DMS153 treated with DMSO at 0.1 percent for 48 hours (cell line): ENCODE measurements around the gene SCNN1G.

Source experiments
- DNase-seq: peaks from one replicate; lab custom pipeline; 2025; ENCODE audit not compliant: unreplicated experiment; lab: John Stamatoyannopoulos, UW

SCNN1G gene

DNA sequence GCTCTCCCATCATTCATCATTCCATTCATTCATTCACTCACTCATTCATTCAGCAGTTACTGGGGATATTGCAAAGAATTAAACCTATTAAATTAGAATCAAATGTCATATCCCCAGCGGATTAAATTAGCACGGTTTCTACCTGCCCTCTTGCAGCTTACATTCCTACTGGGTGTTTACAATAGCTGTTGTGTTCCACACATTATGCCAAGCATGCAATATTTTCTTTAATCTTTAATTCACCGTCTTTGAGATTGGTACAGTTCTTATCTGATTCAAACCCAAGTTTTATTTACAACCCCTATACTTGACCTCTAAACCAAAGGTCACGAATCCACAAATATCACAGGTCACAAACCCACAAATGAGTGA lies 32.6 kb upstream of the SCNN1G start:
- no peak for DNase-seq

DNA sequence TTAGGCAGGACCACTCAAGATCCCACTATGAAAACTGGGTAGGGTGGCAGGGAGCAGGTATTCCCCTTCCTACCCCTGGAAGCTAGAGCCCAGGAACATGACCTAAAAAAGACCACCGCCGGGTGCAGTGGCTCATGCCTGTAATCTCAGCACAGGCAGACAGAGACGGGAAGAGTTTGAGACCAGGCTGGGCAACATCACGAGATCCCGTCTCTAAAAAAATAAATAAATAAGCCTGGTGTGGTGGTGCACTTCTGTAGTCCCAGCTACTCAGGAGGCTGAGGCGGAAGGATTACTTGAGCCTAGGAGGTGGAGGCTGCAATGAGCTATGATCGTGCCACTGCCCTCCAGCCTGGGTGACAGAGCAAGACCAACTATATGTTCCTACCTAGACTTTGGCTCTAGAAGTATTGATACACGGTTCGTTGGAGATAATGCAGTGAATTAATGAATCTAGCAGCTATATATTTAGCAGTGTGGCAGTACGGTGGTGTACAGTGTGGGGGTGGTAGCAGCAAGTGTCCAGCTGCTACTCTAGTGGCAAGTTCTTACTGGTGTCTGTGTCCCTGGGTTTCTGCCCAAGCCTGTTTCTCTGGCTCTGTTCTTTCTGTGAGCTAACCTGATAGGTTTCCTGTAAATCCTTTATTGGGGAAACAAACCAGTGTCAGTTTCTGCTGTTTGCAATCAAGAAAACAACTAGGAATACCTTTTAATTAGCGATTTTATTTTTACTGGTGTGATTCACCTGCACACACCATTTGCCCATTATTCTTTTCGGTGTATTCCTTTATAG lies 30.0 kb upstream of the SCNN1G start:
- DNase-seq = no peak

DNA sequence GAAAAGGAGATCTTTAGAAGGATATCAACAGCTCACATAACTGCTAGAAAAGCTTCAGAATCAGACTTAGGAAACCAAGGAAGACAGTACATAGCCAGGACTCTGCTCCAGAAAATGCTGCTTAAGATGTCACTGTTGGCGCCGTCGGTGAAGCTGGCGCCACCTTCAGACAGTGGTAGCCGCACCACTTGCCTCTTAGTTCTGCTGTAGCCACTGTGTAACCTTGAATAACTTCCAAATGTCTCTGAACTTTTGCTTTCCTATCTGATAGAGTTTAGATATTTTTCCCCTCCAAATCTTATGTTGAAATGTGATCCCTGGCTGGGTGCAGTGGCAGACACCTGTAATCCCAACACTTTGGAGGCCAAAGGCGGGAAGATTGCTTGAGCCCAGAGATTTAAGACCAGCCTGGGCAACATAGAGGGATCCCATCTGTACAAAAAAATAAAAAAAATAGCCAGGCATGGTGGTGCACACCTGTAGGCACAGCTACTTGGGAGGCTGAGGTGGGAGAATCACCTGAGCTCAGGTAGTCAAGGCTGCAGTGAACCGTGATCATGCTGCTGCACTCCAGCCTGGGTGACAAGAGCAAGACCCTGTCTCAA lies 27.0 kb upstream of the SCNN1G start:
- no peak for DNase-seq

DNA sequence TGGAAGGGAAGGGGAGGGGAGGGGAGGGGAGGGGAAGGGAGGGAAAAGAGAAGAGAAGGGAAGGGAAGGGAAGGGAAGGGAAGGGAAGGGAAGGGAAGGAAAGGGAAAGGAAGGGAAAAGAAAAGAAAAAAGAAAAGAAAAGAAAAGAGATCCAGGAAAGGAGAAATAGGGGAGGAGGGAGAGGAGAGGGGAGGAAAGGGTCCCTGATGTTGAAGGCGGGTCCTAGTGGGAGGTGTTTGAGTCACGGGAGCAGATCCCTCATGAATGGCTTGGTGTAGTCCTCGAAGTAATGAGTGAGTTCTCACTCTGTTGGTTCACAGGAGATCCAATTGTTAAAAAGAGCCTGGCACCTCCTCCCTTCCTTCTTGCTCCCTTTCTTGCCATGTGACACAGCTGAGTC lies 26.4 kb upstream of the SCNN1G start:
- DNase-seq = no peak

DNA sequence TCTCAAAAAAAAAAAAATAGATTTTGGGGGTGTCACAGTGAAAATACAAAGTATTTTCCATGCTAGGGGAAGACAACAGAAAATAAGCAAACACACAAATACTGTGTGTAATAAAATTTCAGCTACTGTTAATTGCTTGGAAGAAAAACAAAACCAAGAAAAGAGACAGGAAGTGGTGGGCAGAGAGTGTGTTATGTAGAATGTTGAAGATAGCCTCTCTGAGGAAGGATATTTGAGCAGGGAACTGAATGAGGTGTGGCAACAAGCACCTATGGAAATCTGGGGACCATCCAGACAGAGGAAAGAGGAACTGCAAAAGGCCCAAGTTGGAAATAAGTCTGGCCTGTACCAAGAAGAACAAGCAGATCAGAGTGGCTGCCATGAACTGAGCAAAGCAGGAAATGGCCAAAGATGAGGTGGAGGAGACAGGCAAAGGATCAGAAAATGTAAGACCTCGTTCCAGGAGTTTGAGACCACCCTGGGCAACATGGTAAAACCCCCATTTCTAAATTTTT lies 25.5 kb upstream of the SCNN1G start:
- no peak for DNase-seq

DNA sequence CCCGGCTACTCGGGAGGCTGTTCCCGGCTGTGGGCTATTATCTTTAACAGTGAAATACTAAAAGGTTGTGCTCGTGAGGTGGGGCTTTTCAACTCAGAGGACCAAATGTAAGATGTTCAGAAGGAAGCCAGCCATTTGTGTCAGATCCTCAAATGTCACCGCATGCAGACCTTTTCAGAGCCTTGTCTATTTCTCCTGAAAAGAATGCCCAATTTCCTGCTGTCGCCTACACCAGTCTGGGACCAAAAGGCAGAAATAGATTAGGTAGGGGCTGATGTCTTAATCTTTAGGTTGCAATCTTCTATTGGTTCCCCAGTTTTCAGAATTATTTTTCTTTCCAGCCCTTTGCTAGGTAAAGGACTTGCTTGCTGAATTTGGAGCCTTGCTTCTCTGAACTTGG lies 24.4 kb upstream of the SCNN1G start:
- no peak for DNase-seq

DNA sequence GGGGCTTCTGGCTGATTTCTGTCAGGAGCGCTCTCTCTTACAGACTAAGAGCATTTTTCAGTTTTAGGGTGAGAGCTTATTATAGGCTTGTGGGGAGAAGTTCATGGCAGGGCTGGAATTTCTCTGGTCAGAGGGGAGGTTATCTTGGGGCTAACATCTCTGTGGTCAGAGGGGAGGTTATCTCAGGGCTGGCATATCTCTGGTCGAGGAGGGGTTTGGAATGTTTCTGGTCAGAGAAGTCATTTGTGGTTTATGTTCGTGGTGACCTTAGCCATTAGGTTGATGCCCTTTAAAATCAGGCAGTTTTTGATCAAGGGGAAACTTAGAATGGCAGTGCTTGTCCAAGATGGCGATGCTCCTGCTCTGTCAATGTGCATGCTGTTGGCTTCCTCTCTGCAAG lies 22.5 kb upstream of the SCNN1G start:
- no peak for DNase-seq

DNA sequence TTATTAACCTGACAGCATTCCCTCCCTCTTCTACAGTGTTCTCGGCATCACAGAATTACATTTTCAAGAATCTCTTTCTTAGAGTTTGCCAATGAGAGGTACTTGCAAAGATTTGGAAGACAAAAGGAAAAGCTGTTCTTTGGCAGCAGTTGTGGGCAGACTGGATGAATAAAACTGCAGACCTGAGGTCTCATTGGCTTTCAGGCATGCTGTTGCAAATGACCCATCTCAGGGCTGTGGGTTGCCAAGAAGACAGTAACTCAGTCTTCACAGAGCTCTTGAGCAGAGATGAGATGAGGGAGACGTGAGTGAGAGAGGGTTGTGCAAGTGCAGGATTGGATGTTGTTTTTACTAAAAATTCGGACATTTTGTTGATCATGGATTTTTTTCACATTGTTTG lies 22.0 kb upstream of the SCNN1G start:
- DNase-seq = no peak

DNA sequence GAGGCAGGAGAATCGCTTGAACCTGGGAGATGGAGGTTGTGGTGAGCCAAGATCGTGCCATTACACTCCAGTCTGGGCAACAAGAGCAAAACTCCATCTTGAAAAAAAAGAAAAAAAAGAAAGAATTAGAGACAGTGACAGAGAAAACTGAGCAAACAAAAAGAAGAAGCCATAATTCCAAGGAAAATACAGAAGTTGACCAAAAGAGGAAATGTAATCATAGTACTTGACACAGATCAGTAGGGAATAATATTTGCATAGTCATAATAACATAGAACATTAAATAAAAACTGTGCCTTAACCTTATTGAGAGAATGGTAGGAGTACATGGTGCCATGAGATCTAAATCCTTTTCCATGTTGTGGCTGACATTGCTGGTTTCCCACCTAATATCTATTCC lies 18.6 kb upstream of the SCNN1G start:
- DNase-seq = no peak

DNA sequence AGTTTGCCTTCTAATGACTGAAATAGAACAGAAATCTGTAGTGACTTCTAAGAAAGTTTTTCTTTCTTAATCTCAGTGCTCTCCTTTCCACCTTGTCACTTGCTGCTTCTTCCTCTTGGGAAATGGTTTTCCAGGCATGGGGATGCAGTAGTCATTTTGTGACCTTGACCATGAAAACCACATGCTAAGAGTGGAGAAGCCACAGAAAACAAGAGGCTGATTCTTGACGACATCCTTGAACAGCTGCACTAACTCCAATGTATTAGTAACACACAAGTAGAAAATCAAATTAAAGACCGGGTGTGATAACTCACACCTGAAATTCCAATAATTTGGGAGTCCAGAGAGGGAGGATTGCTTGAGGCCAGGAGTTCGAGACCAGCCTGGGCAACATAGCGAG lies 17.8 kb upstream of the SCNN1G start:
- DNase-seq = no peak

DNA sequence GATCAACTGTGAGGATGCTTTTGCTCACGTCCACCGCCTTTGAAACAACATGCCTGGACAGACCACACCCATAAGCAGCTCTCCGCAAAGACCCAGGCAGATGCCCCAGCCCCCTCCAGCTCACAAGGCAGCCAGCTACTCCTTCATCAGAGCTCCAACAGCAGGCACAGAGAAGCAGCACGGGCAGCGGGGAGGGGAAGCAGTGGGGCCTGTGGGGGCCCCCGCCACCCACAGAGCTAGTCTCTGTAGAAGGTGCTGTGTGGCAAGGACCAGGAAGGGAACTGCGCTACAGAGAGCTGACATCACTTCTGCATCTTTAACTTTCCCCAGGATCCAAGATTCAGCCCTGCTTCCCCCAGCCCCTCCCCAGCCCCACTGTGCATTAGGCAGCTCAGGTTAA lies 10.0 kb upstream of the SCNN1G start:
- DNase-seq = no peak

DNA sequence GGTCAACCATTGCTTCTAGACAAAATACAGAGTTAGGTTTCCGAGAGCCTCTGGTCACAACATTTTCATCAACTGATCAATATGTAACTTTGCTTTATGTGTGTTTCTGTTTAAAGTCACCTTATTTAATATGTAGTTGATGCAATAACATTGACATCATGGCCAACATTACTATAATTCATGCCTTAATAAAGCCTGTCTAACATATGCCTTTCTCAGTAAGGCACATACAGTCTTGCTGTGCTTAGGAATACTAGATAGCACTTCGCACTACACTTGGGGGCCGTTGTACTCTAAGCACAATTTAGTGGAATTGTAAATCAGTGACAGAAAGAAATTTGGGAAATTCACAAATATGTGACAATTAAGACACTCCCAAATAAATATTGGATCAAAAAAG lies 9.6 kb upstream of the SCNN1G start:
- DNase-seq = no peak

DNA sequence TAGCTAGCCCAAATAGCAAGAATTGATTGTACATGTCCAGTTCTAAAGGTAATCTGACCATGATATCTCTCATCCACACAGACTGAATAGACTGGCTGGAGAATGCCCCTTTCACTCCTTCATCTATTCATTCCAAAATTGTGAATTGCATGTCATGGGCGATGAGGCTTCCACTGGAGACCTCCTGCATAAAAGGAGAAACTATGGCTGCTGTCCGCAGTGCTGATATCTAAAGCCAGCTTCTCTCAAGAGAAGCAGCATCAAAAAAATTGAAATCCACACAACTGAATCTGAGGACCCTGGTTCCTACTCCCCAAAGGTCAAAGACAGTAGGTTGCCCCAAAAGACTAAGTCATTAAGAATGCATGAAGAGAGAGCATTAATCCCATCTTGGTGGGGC lies 7.9 kb upstream of the SCNN1G start:
- no peak for DNase-seq

DNA sequence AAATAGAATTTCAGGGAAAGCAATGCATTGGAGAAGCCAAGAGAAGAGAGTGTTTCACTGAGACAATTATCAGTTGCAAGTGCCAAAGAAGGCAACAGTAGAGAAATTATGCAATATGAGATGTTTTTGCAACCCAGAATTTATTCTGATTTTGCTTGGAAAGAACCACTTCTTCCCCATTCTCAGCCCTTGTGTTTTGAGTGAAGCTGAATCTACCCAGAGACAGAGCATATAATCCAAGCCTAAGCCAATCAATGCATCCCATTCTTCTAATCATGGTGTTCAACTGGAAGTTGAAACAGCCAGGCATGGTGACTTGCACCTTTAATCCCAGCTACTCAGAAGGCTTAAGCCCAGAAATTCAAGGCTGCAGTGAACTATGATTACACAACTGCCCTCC lies 6.9 kb upstream of the SCNN1G start:
- DNase-seq = no peak

DNA sequence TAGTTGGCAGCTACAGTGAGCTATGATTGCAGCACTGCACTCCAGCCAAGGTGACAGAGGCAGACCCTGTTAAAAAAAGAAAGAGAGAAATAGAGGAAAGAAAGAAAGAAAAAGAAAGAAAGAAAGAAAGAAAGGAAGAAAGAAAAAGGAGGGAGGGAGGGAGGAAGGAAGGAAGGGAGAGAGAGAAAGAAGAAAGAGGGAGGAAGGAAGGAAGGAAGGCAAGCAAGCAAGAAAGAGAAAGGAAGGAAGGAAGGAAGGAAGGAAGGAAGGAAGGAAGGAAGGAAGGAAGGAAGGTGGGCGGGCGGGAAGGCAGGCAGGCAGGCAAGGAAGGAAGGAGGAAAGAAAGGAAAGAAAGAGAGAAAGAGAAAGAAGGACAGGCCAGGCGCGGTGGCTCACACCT lies 1.0 kb upstream of the SCNN1G start:
- DNase-seq = no peak

DNA sequence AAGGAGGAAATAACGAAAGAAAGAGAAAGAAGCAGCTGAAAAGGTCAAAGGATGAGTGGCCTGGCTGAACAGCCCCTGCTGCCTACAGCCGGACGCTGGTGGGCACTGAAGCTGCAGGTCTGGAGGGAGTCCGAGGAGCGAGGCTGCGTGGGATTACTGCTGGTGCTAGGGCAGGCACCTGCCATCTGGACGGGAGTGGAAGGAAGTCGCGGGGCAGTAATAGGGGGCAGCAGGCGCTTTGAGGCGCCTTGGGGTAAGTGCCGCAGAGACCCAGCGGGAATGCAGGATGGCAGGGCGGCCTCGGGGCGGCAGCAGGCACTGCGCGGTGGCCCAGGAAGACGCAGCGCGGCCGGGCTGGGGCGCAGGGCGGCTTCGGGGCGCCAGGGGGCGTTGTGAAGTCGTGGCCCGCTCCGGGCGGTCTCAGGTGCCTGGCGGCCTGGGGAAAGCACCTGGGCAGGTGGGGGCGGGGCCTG lies 303 bp upstream of the SCNN1G start:
- peak; percentile 90 for DNase-seq

DNA sequence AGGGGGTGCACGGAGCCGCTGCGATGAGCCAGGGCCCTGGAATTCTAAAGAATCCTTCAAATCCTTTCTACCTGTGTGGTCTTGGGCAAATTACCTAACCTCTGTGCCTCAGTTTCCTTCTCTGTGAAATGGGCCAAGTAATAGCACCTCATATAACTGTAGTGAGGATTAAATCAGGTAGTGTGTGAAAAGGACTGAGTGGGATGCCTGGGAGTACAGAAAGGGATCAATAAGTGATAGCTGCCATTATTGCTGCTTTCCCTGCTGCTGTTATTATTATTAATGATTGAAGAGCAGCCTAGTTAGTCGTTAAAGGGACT lies 958 bp downstream of the SCNN1G start:
- DNase-seq = no peak

DNA sequence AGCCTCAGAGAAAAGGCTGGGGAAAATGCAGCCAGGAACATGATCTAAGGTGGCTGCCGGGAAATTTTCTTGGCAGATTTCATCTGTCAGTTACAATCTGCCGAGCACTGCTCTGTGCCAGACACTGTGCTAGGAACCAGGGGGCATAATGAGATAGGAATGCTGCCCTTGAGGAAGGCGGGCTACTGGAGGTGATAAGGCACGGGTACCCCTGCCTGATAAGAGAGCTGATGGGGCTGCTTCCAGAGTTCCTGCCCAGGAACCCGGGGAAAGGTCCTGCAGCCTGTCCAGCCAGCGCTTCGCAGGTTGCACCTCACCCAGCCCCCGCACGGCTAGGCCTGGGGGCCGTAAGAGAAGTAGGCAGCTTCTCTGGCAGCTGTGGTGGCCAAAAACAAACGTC lies 3.1 kb downstream of the SCNN1G start:
- DNase-seq = no peak

DNA sequence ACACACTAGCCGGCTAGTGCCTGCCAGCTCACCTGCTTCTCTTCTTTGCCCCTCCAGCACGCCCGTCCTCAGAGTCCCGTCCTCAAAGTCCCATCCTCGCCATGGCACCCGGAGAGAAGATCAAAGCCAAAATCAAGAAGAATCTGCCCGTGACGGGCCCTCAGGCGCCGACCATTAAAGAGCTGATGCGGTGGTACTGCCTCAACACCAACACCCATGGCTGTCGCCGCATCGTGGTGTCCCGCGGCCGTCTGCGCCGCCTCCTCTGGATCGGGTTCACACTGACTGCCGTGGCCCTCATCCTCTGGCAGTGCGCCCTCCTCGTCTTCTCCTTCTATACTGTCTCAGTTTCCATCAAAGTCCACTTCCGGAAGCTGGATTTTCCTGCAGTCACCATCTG lies 3.6 kb downstream of the SCNN1G start:
- DNase-seq = no peak

DNA sequence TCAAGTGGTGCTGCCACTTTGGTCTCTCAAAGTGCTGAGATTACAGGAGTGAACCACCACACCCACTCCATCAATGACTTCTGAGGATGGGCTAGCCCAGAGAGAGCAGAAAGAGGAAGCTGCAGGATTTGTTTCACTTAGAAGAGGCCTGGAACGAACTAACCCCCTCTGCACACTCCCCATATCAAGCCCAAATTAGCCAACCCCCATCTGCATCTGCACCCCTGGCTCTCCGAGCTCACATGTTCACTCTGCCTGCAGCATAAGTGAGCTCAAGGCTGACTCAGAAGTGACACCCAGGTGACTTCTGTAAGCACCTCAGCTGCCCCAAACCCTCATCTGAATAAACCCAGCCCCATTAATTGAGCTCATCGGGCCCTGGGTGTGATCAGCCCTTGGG lies 4.8 kb downstream of the SCNN1G start:
- no peak for DNase-seq

DNA sequence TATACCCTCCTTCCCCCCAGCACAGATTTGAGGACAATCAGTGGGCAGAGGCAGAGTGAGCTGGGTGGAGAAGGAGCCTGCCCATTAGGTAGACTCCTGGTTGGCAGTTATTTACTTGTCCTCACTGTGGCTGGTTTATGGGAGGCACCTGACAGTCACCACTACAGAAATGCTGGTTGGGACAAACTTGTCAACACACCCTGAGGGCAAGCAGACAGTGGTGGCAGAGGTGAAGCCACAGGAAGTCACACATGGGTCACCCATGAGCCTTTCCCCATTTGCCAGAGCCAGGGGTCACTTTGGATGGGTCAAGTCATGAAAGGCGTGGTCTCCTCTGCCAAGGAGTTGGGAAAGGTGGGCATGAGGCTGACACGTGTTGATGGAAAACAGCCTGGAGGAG lies 6.4 kb downstream of the SCNN1G start:
- no peak for DNase-seq

DNA sequence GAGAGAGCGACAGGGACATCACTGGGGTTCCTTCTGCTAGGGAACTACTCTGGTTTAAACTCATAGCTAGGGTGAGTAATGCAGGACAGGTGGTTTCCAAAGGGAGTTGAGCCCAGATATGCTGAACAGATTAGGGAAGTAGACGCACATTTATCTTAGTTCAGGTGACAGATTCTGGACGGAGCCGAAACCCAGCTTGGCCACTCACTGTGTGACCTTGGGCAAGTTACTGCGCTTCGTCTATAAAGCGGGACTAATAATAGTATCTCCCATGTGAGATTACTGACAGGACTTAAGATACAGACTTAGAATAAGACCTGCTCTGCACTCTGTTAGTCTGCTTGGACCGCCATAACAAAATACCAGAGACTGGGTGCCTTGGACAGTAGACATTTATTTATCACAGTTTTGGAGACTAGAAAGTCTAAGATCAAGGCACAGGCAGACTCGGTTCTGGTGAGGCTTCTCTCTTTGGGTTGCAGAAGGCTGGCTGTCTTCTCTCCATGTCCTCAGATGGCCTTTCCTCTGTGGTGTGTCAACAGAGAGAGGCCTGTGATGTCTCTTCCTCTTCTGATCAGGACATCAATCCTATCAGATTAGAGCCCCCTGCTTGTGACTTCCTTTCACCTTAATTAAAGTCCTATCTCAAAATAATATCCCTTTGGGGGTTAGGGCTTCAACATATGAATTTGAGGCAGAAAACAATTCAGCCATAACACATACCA lies 12.1 kb downstream of the SCNN1G start:
- DNase-seq = no peak
